Lower lobe of right lung (tissue), 2 donors: ENCODE results near the gene KLHL25. TPM values are rescaled to one million over a fixed set of nuclear protein-coding genes. Genes with fewer than 3 reads are reported as not detected.

Experiments
- ATAC-seq, 2 donors: fragments of 200-7000 bp; cut with Tn5 transposase; one replicate each; pipeline ENCODE4 v1.9.1; 2020 to 2022; ENCODE audit warnings: mild to moderate bottlenecking in 2 of 2, moderate library complexity in 2 of 2
- DNase-seq: peaks from one replicate; pipeline ENCODE4 v3.0.0-alpha.2; 2020
- H3K27ac ChIP-seq: fragments of 200-600 bp; one replicate; pipeline ENCODE4 v1.8.0; 2022
- H3K27me3 ChIP-seq: fragments of 200-600 bp; one replicate; pipeline ENCODE4 v1.8.0; 2022; ENCODE audit warnings: low read depth
- H3K36me3 ChIP-seq: fragments of 200-600 bp; one replicate; pipeline ENCODE4 v1.8.0; 2022; ENCODE audit warnings: mild to moderate bottlenecking
- H3K4me1 ChIP-seq: fragments of 200-600 bp; one replicate; pipeline ENCODE4 v1.8.0; 2022
- H3K4me3 ChIP-seq: fragments of 200-600 bp; one replicate; pipeline ENCODE4 v1.8.0; 2022; ENCODE audit warnings: mild to moderate bottlenecking
- H3K9me3 ChIP-seq: fragments of 200-600 bp; one replicate; pipeline ENCODE4 v1.8.0; 2022
- CTCF ChIP-seq: fragments of 200-600 bp; IDR thresholded peaks from one replicate; pipeline ENCODE4 v1.8.0; 2022; ENCODE audit warnings: antibody characterized with exemption, mild to moderate bottlenecking
- intact Hi-C: fragments of 100-400 bp; cut with DNase I; formaldehyde crosslinking; loops from one replicate; pipeline ENCODE4 v1.11.0; 2022
- total RNA-seq: library from RNA; stranded (reverse); fragmentation: NEBNext Ultra II Directional; extraction: Animal tissue kit (Norgen Biotek cat#: 25700); gene quantifications from one replicate; pipeline ENCODE4 v1.2.1, GENCODE V29; 2021
- donor health status: DM: no; HTN: yes; CAD: no; lungs with severe emphysema.

Gene KLHL25
- total RNA-seq, 1 donor from 2014 or later, result 3.0 TPM

GRCh38 chr15:85722374-85723152, 72.2 kb downstream of the KLHL25 start:
- TF ChIP-seq CTCF, result no peak
- Histone ChIP-seq H3K4me3 (no peak overlapping the region), H3K27me3 (no peaks in the 10 kb centered on the region), H3K27ac (no peak overlapping the region), H3K36me3 (peaks cover 100% of the 10 kb centered on the region), H3K4me1 (peaks cover 30% of the 10 kb centered on the region), H3K9me3 (no peaks in the 10 kb centered on the region)
- intact Hi-C loops, result no loop called here
- DNase-seq, result no peak
- no peak for ATAC-seq

GRCh38 chr15:85718981-85719380, 75.7 kb downstream of the KLHL25 start:
- H3K27ac ChIP-seq, result no peak overlapping the region
- H3K4me1 ChIP-seq, result peaks cover 8% of the 10 kb centered on the region
- no peak overlapping the region for H3K4me3 ChIP-seq
- intact Hi-C loops, result no loop called here
- no peak for TF ChIP-seq CTCF
- peaks cover 100% of the 10 kb centered on the region for H3K36me3 ChIP-seq
- no peak for DNase-seq
- no peaks in the 10 kb centered on the region for H3K9me3 ChIP-seq
- ATAC-seq, result no peak
- H3K27me3 ChIP-seq, result no peaks in the 10 kb centered on the region

- H3K27me3 ChIP-seq, result no peaks in the 10 kb centered on the region
- peaks cover 2% of the 10 kb centered on the region for H3K4me1 ChIP-seq
- peaks cover 100% of the 10 kb centered on the region for H3K36me3 ChIP-seq
- no peak overlapping the region for H3K4me3 ChIP-seq
- intact Hi-C loops, result no loop called here
- DNase-seq (no peak), ATAC-seq (no peak)
- no peak overlapping the region for H3K27ac ChIP-seq
- no peak for TF ChIP-seq CTCF
- no peaks in the 10 kb centered on the region for H3K9me3 ChIP-seq
Measured at GRCh38 chr15:85718271-85718971, 76.3 kb downstream of the KLHL25 start.

GRCh38 chr15:85717212-85717611, 77.5 kb downstream of the KLHL25 start:
- Histone ChIP-seq H3K9me3 (no peaks in the 10 kb centered on the region), H3K4me3 (no peak overlapping the region), H3K27ac (no peak overlapping the region), H3K4me1 (no peaks in the 10 kb centered on the region), H3K36me3 (peaks cover 100% of the 10 kb centered on the region), H3K27me3 (no peaks in the 10 kb centered on the region)
- ATAC-seq (no peak), DNase-seq (no peak)
- intact Hi-C loops, result no loop called here
- no peak for TF ChIP-seq CTCF

- no peak overlapping the region for H3K4me3 ChIP-seq
- ATAC-seq (no peak), DNase-seq (no peak)
- TF ChIP-seq CTCF, result no peak
- H3K4me1 ChIP-seq, result no peaks in the 10 kb centered on the region
- H3K27ac ChIP-seq, result no peak overlapping the region
- H3K36me3 ChIP-seq, result peaks cover 100% of the 10 kb centered on the region
- intact Hi-C loops, result no loop called here
- no peaks in the 10 kb centered on the region for H3K27me3 ChIP-seq
- no peaks in the 10 kb centered on the region for H3K9me3 ChIP-seq
Measured at GRCh38 chr15:85716261-85716660, 78.5 kb downstream of the KLHL25 start.
